ENCODE measurements around the gene ZBTB17. TPM values are rescaled to one million over a fixed set of nuclear protein-coding genes. Genes with fewer than 3 reads are reported as not detected.

The ZBTB17 gene
- total RNA-seq, 1 experiment from 2014 or later, result 62.6 TPM

Other genes with a start within 250 kb of the ZBTB17 start
- 0.70 and 1.7 TPM in 2 replicates for gene SLC25A34, start 239.8 kb downstream of the ZBTB17 start, total RNA-seq (2014; rRNA removed; shearing (Covaris generic))
- 1.00 and 2.2 TPM in 2 replicates for gene TMEM82, start 233.6 kb downstream of the ZBTB17 start, total RNA-seq (2014; rRNA removed; shearing (Covaris generic))
- 91.0 and 95.6 TPM in 2 replicates for gene FBLIM1, start 217.3 kb downstream of the ZBTB17 start, total RNA-seq (2014; rRNA removed; shearing (Covaris generic))
- gene UQCRHL, start 168.5 kb downstream of the ZBTB17 start, total RNA-seq (2014; rRNA removed; shearing (Covaris generic)), result 9.3 and 14.5 TPM in 2 replicates
- gene SPEN, start 128.4 kb downstream of the ZBTB17 start, total RNA-seq (2014; rRNA removed; shearing (Covaris generic)), result 19.9 and 32.9 TPM in 2 replicates
- gene SRARP, start 28.1 kb upstream of the ZBTB17 start, total RNA-seq (2014; rRNA removed; shearing (Covaris generic)), result 0.15 and 0.28 TPM in 2 replicates
- 0.07 TPM in 1 of 2 replicates, not detected in the other for gene HSPB7, start 41.9 kb upstream of the ZBTB17 start, total RNA-seq (2014; rRNA removed; shearing (Covaris generic))
- gene CLCNKA, start 45.9 kb upstream of the ZBTB17 start, total RNA-seq (2014; rRNA removed; shearing (Covaris generic)), result 0.10 and 0.85 TPM in 2 replicates
- 2.4 and 2.8 TPM in 2 replicates for gene CLCNKB, start 67.7 kb upstream of the ZBTB17 start, total RNA-seq (2014; rRNA removed; shearing (Covaris generic))
- gene FAM131C, start 97.5 kb upstream of the ZBTB17 start, total RNA-seq (2014; rRNA removed; shearing (Covaris generic)), result 0.26 and 0.45 TPM in 2 replicates
- gene EPHA2, start 180.0 kb upstream of the ZBTB17 start, total RNA-seq (2014; rRNA removed; shearing (Covaris generic)), result 43.3 and 63.5 TPM in 2 replicates
- gene ARHGEF19, start 236.6 kb upstream of the ZBTB17 start, total RNA-seq (2014; rRNA removed; shearing (Covaris generic)), result 16.2 and 21.0 TPM in 2 replicates